GM12891 (cell line): ENCODE data around the gene MFSD6.

ENCODE experiments used
- DNase-seq: peaks from one replicate; pipeline ENCODE4 v3.0.0; 2011; ENCODE audit warnings: low spot score; ENCODE audit not compliant: insufficient read length
- FAIRE-seq: peaks from 2 replicates; lab custom pipeline; 2011; peaks lifted over from hg19 to GRCh38; lab: Jason Lieb, UNC
- PAX5 ChIP-seq: IDR thresholded peaks from 2 replicates; pipeline ENCODE4 v1.6.1; 2011; ENCODE audit warnings: low read length, moderate library complexity, mild to moderate bottlenecking; ENCODE audit not compliant: insufficient read depth, severe bottlenecking
- POLR2A ChIP-seq: IDR thresholded peaks from 2 replicates; pipeline ENCODE4 v1.6.1; 2011; ENCODE audit warnings: low read depth, low read length, control low read depth
- POLR2AphosphoS5 ChIP-seq: IDR thresholded peaks from 2 replicates; pipeline ENCODE4 v1.6.1; 2011; ENCODE audit warnings: low read depth, low read length, control low read depth
- POU2F2 ChIP-seq: IDR thresholded peaks from 2 replicates; pipeline ENCODE4 v1.6.1; 2011; ENCODE audit warnings: low read depth, mild to moderate bottlenecking, control low read depth, low read length, moderate library complexity
- SPI1 ChIP-seq: IDR thresholded peaks from 2 replicates; pipeline ENCODE4 v1.6.1; 2011; ENCODE audit warnings: low read depth, low read length, control low read depth
- TAF1 ChIP-seq: IDR thresholded peaks from 2 replicates; pipeline ENCODE4 v1.6.1; 2011; ENCODE audit warnings: low read depth, low read length, control low read depth

The MFSD6 gene

GRCh38 chr2:190404487-190404886 lies 3.7 kb upstream of the MFSD6 start:
- DNase-seq (no peak), FAIRE-seq (no peak)
- TF ChIP-seq POLR2A = no peak
- TF ChIP-seq POU2F2 = no peak

- DNase-seq (no peak), FAIRE-seq (no peak)
- TF ChIP-seq POLR2A = no peak
- TF ChIP-seq TAF1 = no peak
- TF ChIP-seq SPI1 = no peak
- TF ChIP-seq POU2F2 = no peak
- no peak for TF ChIP-seq PAX5
- TF ChIP-seq POLR2AphosphoS5 = no peak
These were observed 3.1 kb upstream of the MFSD6 start for GRCh38 chr2:190405070-190405469.

- TF ChIP-seq TAF1 = no peak
- FAIRE-seq (no peak), DNase-seq (no peak)
These were observed 2.2 kb upstream of the MFSD6 start for GRCh38 chr2:190405995-190406394.

- TF ChIP-seq POU2F2 = no peak
- TF ChIP-seq POLR2AphosphoS5 = no peak
- TF ChIP-seq POLR2A = no peak
- no peak for TF ChIP-seq PAX5
- TF ChIP-seq SPI1 = no peak
- no peak for TF ChIP-seq TAF1
- DNase-seq (no peak), FAIRE-seq (no peak)
These were observed 1.4 kb upstream of the MFSD6 start for GRCh38 chr2:190406805-190407204.

GRCh38 chr2:190407246-190407661 lies 901 bp upstream of the MFSD6 start:
- no peak for TF ChIP-seq SPI1
- no peak for TF ChIP-seq POU2F2
- TF ChIP-seq PAX5 = no peak
- no peak for TF ChIP-seq TAF1
- no peak for TF ChIP-seq POLR2A
- no peak for TF ChIP-seq POLR2AphosphoS5
- FAIRE-seq (no peak), DNase-seq (no peak)

GRCh38 chr2:190408538-190409271 lies 550 bp downstream of the MFSD6 start:
- peak; percentile 77 for TF ChIP-seq SPI1
- peak; percentile 34; the same call in 1 of the 2 replicates for TF ChIP-seq TAF1
- no peak for TF ChIP-seq POLR2A
- no peak for FAIRE-seq

GRCh38 chr2:190409616-190410015 lies 1.5 kb downstream of the MFSD6 start:
- FAIRE-seq (peak; percentile 62), DNase-seq (no peak)
- TF ChIP-seq POLR2AphosphoS5 (no peak), POLR2A (no peak), PAX5 (no peak), POU2F2 (no peak), TAF1 (no peak), SPI1 (no peak)

More at GRCh38 chr2:190408538-190409271, 550 bp downstream of the MFSD6 start:
- peak; percentile 54 for DNase-seq

- no peak for TF ChIP-seq TAF1
- no peak for TF ChIP-seq POLR2A
- no peak for TF ChIP-seq PAX5
- no peak for TF ChIP-seq POU2F2
- TF ChIP-seq SPI1 = no peak
- TF ChIP-seq POLR2AphosphoS5 = no peak
- DNase-seq (no peak), FAIRE-seq (peak; percentile 23)
These were observed 2.0 kb downstream of the MFSD6 start for GRCh38 chr2:190410166-190410565.

GRCh38 chr2:190412966-190413365 lies 4.8 kb downstream of the MFSD6 start:
- no peak for TF ChIP-seq POU2F2
- TF ChIP-seq POLR2A = no peak
- no peak for TF ChIP-seq TAF1
- FAIRE-seq (no peak), DNase-seq (no peak)

GRCh38 chr2:190413421-190413820 lies 5.3 kb downstream of the MFSD6 start:
- no peak for DNase-seq
- TF ChIP-seq SPI1 = peak; percentile 75
- no peak for TF ChIP-seq POLR2A
- peak; percentile 86 for FAIRE-seq
